Peyer's patch (tissue), 4 donors: Measurements from ENCODE around the gene WNK1.

Experiments
- CTCF ChIP-seq, 6 experiments: fragments of 450-650 bp in 4 of 6; fragments of 200-600 bp in 2 of 6; sonication (generic) in 1 of 6; IDR thresholded peaks; one replicate each; pipeline ENCODE4 v1.5.1; 2017 to 2019; ENCODE audit warnings: antibody characterized with exemption in 6 of 6, mild to moderate bottlenecking in 3 of 6, moderate library complexity in 1 of 6
- POLR2A ChIP-seq, 2 donors: fragments of 450-650 bp; IDR thresholded peaks; one replicate each; pipeline ENCODE4 v1.5.1; 2017; ENCODE audit warnings: antibody characterized with exemption in 2 of 2, mild to moderate bottlenecking in 2 of 2, moderate library complexity in 2 of 2

GRCh38 chr12:880656-881055 lies 128.3 kb downstream of the WNK1 start:
- no peak for TF ChIP-seq POLR2A (IDR thresholded peaks at IDR 0.05)
- no peak for TF ChIP-seq CTCF (IDR thresholded peaks at IDR 0.05)
